Lung (tissue), 12 donors: ENCODE data around the gene ADO. TPM values are rescaled to one million over a fixed set of nuclear protein-coding genes. Genes with fewer than 3 reads are reported as not detected.

Experiments used
- ATAC-seq: fragments of 200-7000 bp; cut with Tn5 transposase; one replicate; pipeline ENCODE4 v1.9.1; 2020; ENCODE audit warnings: moderate number of reproducible peaks; ENCODE audit not compliant: insufficient read depth, low FRiP score
- DNase-seq, 3 donors: peaks; one replicate each; pipeline ENCODE4 v3.0.0-alpha.2; 2013 to 2017
- H3K27ac ChIP-seq, 2 donors: one replicate each; pipeline ENCODE4 v1.5.1; 2013; ENCODE audit warnings: mild to moderate bottlenecking in 2 of 2, moderate library complexity in 2 of 2, control low read depth in 1 of 2, inconsistent platforms in 1 of 2, low read depth in 1 of 2, low read length in 1 of 2
- H3K27me3 ChIP-seq, 3 donors: one replicate each; pipeline ENCODE4 v1.5.1; 2013; ENCODE audit warnings: low read length in 2 of 3; ENCODE audit not compliant: control insufficient read depth in 3 of 3, insufficient read depth in 3 of 3
- H3K36me3 ChIP-seq, 4 donors: one replicate each; pipeline ENCODE4 v1.5.1; 2013; ENCODE audit warnings: low read length in 4 of 4, mild to moderate bottlenecking in 1 of 4, moderate library complexity in 1 of 4; ENCODE audit not compliant: control insufficient read depth in 4 of 4, insufficient read depth in 4 of 4
- H3K4me1 ChIP-seq, 5 donors: one replicate each; pipeline ENCODE4 v1.5.1; 2013; ENCODE audit warnings: low read length in 5 of 5, mild to moderate bottlenecking in 2 of 5, moderate library complexity in 1 of 5; ENCODE audit not compliant: control insufficient read depth in 5 of 5, insufficient read depth in 5 of 5
- H3K4me3 ChIP-seq: one replicate; pipeline ENCODE4 v1.5.1; 2013; ENCODE audit warnings: mild to moderate bottlenecking, control low read depth, moderate library complexity
- H3K9ac ChIP-seq, 2 donors: one replicate each; pipeline ENCODE4 v1.5.1; 2013; ENCODE audit warnings: low read length in 2 of 2, control low read depth in 1 of 2; ENCODE audit not compliant: insufficient read depth in 1 of 2
- H3K9me3 ChIP-seq, 4 donors: one replicate each; pipeline ENCODE4 v1.5.1; 2013; ENCODE audit warnings: low read length in 3 of 4, mild to moderate bottlenecking in 1 of 4, moderate library complexity in 1 of 4; ENCODE audit not compliant: control insufficient read depth in 4 of 4, insufficient read depth in 3 of 4
- CTCF ChIP-seq: IDR thresholded peaks from 2 replicates; pipeline ENCODE4 v1.5.1; 2012; ENCODE audit warnings: mild to moderate bottlenecking; ENCODE audit errors: control extremely low read depth, extremely low read depth
- WGBS, 2 donors: extraction: QIAGEN DNeasy Blood & Tissue Kit; methylation state at CpG; one replicate each; pipeline ENCODE4 v1.1.7; 2013; 5-methylcytosine and 5-hydroxymethylcytosine counted together
- polyA plus RNA-seq, 2 donors: library from polyadenylated mRNA; stranded (reverse); fragments of 200-250 nt; gene quantifications; one replicate each; pipeline ENCODE4 v1.2.1, GENCODE V29; 2013
- total RNA-seq, 2 donors: library from RNA; depleted of rRNA in 1 of 2; stranded (reverse); fragments of >200 nt in 1 of 2; gene quantifications; one replicate each; pipeline ENCODE4 v1.2.1, GENCODE V29; 2014 to 2021
- donor health status: control.
- donor health status: control.
- donor health status: Bipolar disorder and iron deficiency.
- donor health status: healthy.
- donor health status: DM: yes; HTN: yes; CAD: no.

Gene ADO
- total and polyA plus RNA-seq, 4 donors, result 7.4 to 16.9 (median 11.9) TPM

- H3K9me3 ChIP-seq, result peaks cover 0 to 12% (median 3%) of the 10 kb centered on the region in 4 donors
- H3K27me3 ChIP-seq, result peaks cover 0 to 5% (median 0%) of the 10 kb centered on the region in 3 donors
- no peaks in the 10 kb centered on the region for H3K36me3 ChIP-seq
- peaks cover 0 to 2% (median 0%) of the 10 kb centered on the region in 5 donors for H3K4me1 ChIP-seq
- ATAC-seq, result no peak
- TF ChIP-seq CTCF, result no peak
- DNase-seq, result no peak
- H3K27ac ChIP-seq, result no peak overlapping the region
- no peak overlapping the region for H3K4me3 ChIP-seq
- no peak overlapping the region for H3K9ac ChIP-seq
Measured at GRCh38 chr10:62847433-62847832, 42.9 kb downstream of the ADO start.

GRCh38 chr10:62850646-62851045, 46.1 kb downstream of the ADO start:
- no peak overlapping the region for H3K9ac ChIP-seq
- no peak overlapping the region for H3K4me3 ChIP-seq
- no peaks in the 10 kb centered on the region for H3K27me3 ChIP-seq
- H3K36me3 ChIP-seq, result no peaks in the 10 kb centered on the region
- peaks cover 0 to 2% (median 0%) of the 10 kb centered on the region in 5 donors for H3K4me1 ChIP-seq
- ATAC-seq (no peak), DNase-seq (no peak)
- WGBS, 2 donors, result 29 to 52% methylated on average over 3 of the region's 3 CpGs
- H3K27ac ChIP-seq, result no peak overlapping the region
- peaks cover 0 to 12% (median 3%) of the 10 kb centered on the region in 4 donors for H3K9me3 ChIP-seq
- TF ChIP-seq CTCF, result no peak

GRCh38 chr10:62851442-62851841, 46.9 kb downstream of the ADO start:
- peaks cover 0 to 2% (median 0%) of the 10 kb centered on the region in 5 donors for H3K4me1 ChIP-seq
- no peak overlapping the region for H3K27ac ChIP-seq
- H3K27me3 ChIP-seq, result no peaks in the 10 kb centered on the region
- WGBS, 2 donors, result 44 to 61% methylated on average over 2 of the region's 2 CpGs
- peaks cover 0 to 12% (median 3%) of the 10 kb centered on the region in 4 donors for H3K9me3 ChIP-seq
- ATAC-seq (no peak), DNase-seq (no peak)
- H3K9ac ChIP-seq, result no peak overlapping the region
- H3K36me3 ChIP-seq, result no peaks in the 10 kb centered on the region
- no peak overlapping the region for H3K4me3 ChIP-seq
- TF ChIP-seq CTCF, result no peak
